H9 (cell line): ENCODE measurements around the gene CRACR2A. TPM values are rescaled to one million over a fixed set of nuclear protein-coding genes. Genes with fewer than 3 reads are reported as not detected.

Experiments
- DNase-seq: peaks from one replicate; pipeline ENCODE4 v3.0.0-alpha.2; 2017
- H2AFZ ChIP-seq: one replicate; pipeline ENCODE4 v1.6.1; 2013; ENCODE audit warnings: mild to moderate bottlenecking, low read length, control low read depth, moderate library complexity
- H2AK5ac ChIP-seq: 2 replicates; pipeline ENCODE4 v1.6.1; 2013; ENCODE audit warnings: low read length, control low read depth, mixed read lengths; ENCODE audit not compliant: insufficient read length
- H2BK120ac ChIP-seq: one replicate; pipeline ENCODE4 v1.6.1; 2013; ENCODE audit warnings: low read depth, mild to moderate bottlenecking, low read length, control low read depth, inconsistent platforms; ENCODE audit not compliant: poor library complexity, severe bottlenecking
- H2BK12ac ChIP-seq: 2 replicates; pipeline ENCODE4 v1.6.1; 2013; ENCODE audit warnings: low read length, control low read depth, mixed read lengths, low read depth; ENCODE audit not compliant: insufficient read length
- H2BK15ac ChIP-seq: 2 replicates; pipeline ENCODE4 v1.6.1; 2013; ENCODE audit warnings: low read depth, low read length, control low read depth
- H2BK20ac ChIP-seq: one replicate; pipeline ENCODE4 v1.6.1; 2013; ENCODE audit warnings: low read depth, mild to moderate bottlenecking, low read length, control low read depth, inconsistent platforms; ENCODE audit not compliant: poor library complexity, severe bottlenecking
- H2BK5ac ChIP-seq: 2 replicates; pipeline ENCODE4 v1.6.1; 2013; ENCODE audit warnings: low read length, control low read depth, mixed read lengths; ENCODE audit not compliant: insufficient read length
- H3K14ac ChIP-seq: 2 replicates; pipeline ENCODE4 v1.6.1; 2013; ENCODE audit warnings: low read length, control low read depth; ENCODE audit not compliant: insufficient read depth
- H3K18ac ChIP-seq: 2 replicates; pipeline ENCODE4 v1.6.1; 2013; ENCODE audit warnings: low read depth, mild to moderate bottlenecking, mixed read lengths, low read length, control low read depth; ENCODE audit not compliant: insufficient read length
- H3K23ac ChIP-seq: 2 replicates; pipeline ENCODE4 v1.6.1; 2013; ENCODE audit warnings: low read length, control low read depth, mixed read lengths, low read depth; ENCODE audit not compliant: insufficient read length
- H3K23me2 ChIP-seq: 2 replicates; pipeline ENCODE4 v1.6.1; 2013; ENCODE audit warnings: low read depth, mild to moderate bottlenecking, mixed read lengths, low read length, control low read depth; ENCODE audit not compliant: insufficient read length, poor library complexity, severe bottlenecking
- H3K27ac ChIP-seq: 2 replicates; pipeline ENCODE4 v1.5.1; 2013; ENCODE audit warnings: low read length, control low read depth, mixed read lengths, low read depth; ENCODE audit not compliant: insufficient read length
- H3K27me3 ChIP-seq: 2 replicates; pipeline ENCODE4 v1.6.1; 2013; ENCODE audit warnings: low read length, control low read depth, inconsistent platforms; ENCODE audit not compliant: insufficient read depth
- H3K4ac ChIP-seq: 2 replicates; pipeline ENCODE4 v1.6.1; 2013; ENCODE audit warnings: low read depth, mild to moderate bottlenecking, control low read depth, inconsistent platforms, low read length, moderate library complexity
- H3K4me1 ChIP-seq: 2 replicates; pipeline ENCODE4 v1.6.1; 2013; ENCODE audit warnings: low read length, control low read depth, inconsistent platforms; ENCODE audit not compliant: insufficient read depth
- H3K4me2 ChIP-seq: 2 replicates; pipeline ENCODE4 v1.6.1; 2013; ENCODE audit warnings: low read length, control low read depth, mixed read lengths; ENCODE audit not compliant: insufficient read length, insufficient read depth
- H3K56ac ChIP-seq: 2 replicates; pipeline ENCODE4 v1.6.1; 2013; ENCODE audit warnings: low read depth, mild to moderate bottlenecking, mixed read lengths, low read length, control low read depth; ENCODE audit not compliant: insufficient read length
- H3K79me1 ChIP-seq: 2 replicates; pipeline ENCODE4 v1.6.1; 2013; ENCODE audit warnings: low read depth, mild to moderate bottlenecking, moderate library complexity, low read length, control low read depth, inconsistent platforms; ENCODE audit not compliant: insufficient read depth, poor library complexity, severe bottlenecking
- H3K79me2 ChIP-seq: 2 replicates; pipeline ENCODE4 v1.6.1; 2013; ENCODE audit warnings: low read length, control low read depth, inconsistent platforms; ENCODE audit not compliant: insufficient read depth
- H3K9ac ChIP-seq: 2 replicates; pipeline ENCODE4 v1.6.1; 2013; ENCODE audit warnings: low read length, control low read depth, mixed read lengths; ENCODE audit not compliant: insufficient read length; ENCODE audit errors: extremely low read depth
- H3K9me3 ChIP-seq: one replicate; pipeline ENCODE4 v1.6.1; 2013; ENCODE audit warnings: low read depth, low read length, inconsistent platforms; ENCODE audit not compliant: control insufficient read depth
- H3T11ph ChIP-seq: one replicate; pipeline ENCODE4 v1.6.1; 2013; ENCODE audit warnings: mild to moderate bottlenecking, low read length, control low read depth, inconsistent platforms
- H4K20me1 ChIP-seq: one replicate; pipeline ENCODE4 v1.6.1; 2013; ENCODE audit not compliant: control insufficient read depth, insufficient read length, insufficient read depth
- H4K5ac ChIP-seq: 2 replicates; pipeline ENCODE4 v1.6.1; 2013; ENCODE audit warnings: low read depth, mild to moderate bottlenecking, mixed read lengths, low read length, control low read depth; ENCODE audit not compliant: insufficient read length
- H4K8ac ChIP-seq: replicated peaks from 2 replicates; pipeline ENCODE4 v1.6.1; 2013; ENCODE audit warnings: low read length, control low read depth, mixed read lengths, low read depth; ENCODE audit not compliant: insufficient read length
- H4K91ac ChIP-seq: 2 replicates; pipeline ENCODE4 v1.6.1; 2013; ENCODE audit warnings: low read depth, mild to moderate bottlenecking, moderate library complexity, mixed read lengths, low read length, control low read depth; ENCODE audit not compliant: insufficient read length
- H3K27ac Mint-ChIP-seq, 3 experiments: 2 replicates in 2 of 3; 3 replicates in 1 of 3; pipeline ENCODE4 v1.8.0; 2020 to 2021; ENCODE audit warnings: mixed read lengths in 3 of 3, mild to moderate bottlenecking in 1 of 3, moderate library complexity in 1 of 3
- H3K27me3 Mint-ChIP-seq: 2 replicates; pipeline ENCODE4 v1.8.0; 2021; ENCODE audit warnings: low read depth, mild to moderate bottlenecking, moderate library complexity, mixed read lengths
- H3K36me3 Mint-ChIP-seq, 3 experiments: 2 replicates in 2 of 3; 3 replicates in 1 of 3; pipeline ENCODE4 v1.8.0; 2020 to 2021; ENCODE audit warnings: low read depth in 3 of 3, mixed read lengths in 3 of 3; ENCODE audit not compliant: insufficient read depth in 1 of 3
- H3K4me1 Mint-ChIP-seq, 2 experiments: 2 replicates each; pipeline ENCODE4 v1.8.0; 2020; ENCODE audit warnings: mixed read lengths in 2 of 2
- H3K4me3 Mint-ChIP-seq, 2 experiments: 2 replicates in 1 of 2; 3 replicates in 1 of 2; pipeline ENCODE4 v1.8.0; 2020 to 2021; ENCODE audit warnings: mild to moderate bottlenecking in 2 of 2, mixed read lengths in 2 of 2, moderate library complexity in 1 of 2
- H3K9me3 Mint-ChIP-seq, 2 experiments: 2 replicates in 1 of 2; 3 replicates in 1 of 2; pipeline ENCODE4 v1.8.0; 2020; ENCODE audit warnings: mild to moderate bottlenecking in 2 of 2, mixed read lengths in 2 of 2, moderate library complexity in 1 of 2
- CTCF ChIP-seq: fragments of 200-600 bp; sonication (generic); conservative IDR thresholded peaks from 3 replicates; pipeline ENCODE4 v1.8.0; 2021; ENCODE audit warnings: antibody characterized with exemption, mild to moderate bottlenecking
- WGBS: extraction: QIAGEN DNeasy Blood & Tissue Kit; methylation state at CpG from one replicate; pipeline ENCODE4 v1.1.7; 2013; ENCODE audit warnings: missing lambda C conversion rate, low lambda C conversion rate, mixed read lengths; ENCODE audit not compliant: insufficient read length; ENCODE audit errors: extremely low coverage; 5-methylcytosine and 5-hydroxymethylcytosine counted together
- total RNA-seq: library from RNA; stranded (reverse); gene quantifications from 2 replicates; pipeline ENCODE4 v1.2.1, GENCODE V29; 2021

Gene CRACR2A
- total RNA-seq, 1 experiment from 2014 or later, result 2.0 TPM

GRCh38 chr12:3789838-3790237 is 36.9 kb upstream of the CRACR2A start:
- H3K23me2 ChIP-seq, result no peaks in the 10 kb centered on the region
- H3K79me2 ChIP-seq, result no peaks in the 10 kb centered on the region
- Mint-ChIP-seq H3K27me3 (no peaks in the 10 kb centered on the region; the same call in 1 of the 2 replicates), H3K4me1 (peaks cover 21 to 32% of the 10 kb centered on the region in 2 experiments), H3K27ac (no peak overlapping the region), H3K9me3 (peaks cover 7 to 11% of the 10 kb centered on the region in 2 experiments; a peak in 4 of 5 replicates), H3K36me3 (peaks cover 4 to 11% (median 5%) of the 10 kb centered on the region in 3 experiments; a peak in 4 of 7 replicates), H3K4me3 (no peak overlapping the region)
- DNase-seq, result peak; percentile 60
- H3K9me3 ChIP-seq, result no peaks in the 10 kb centered on the region
- no peak overlapping the region for H2AK5ac ChIP-seq
- no peak overlapping the region for H2AFZ ChIP-seq
- H3K4me1 ChIP-seq, result peaks cover 8% of the 10 kb centered on the region; the same call in 1 of the 2 replicates
- H3K56ac ChIP-seq, result no peak overlapping the region
- no peak overlapping the region for H2BK120ac ChIP-seq
- no peak overlapping the region for H4K91ac ChIP-seq
- H2BK15ac ChIP-seq, result no peak overlapping the region
- H3K79me1 ChIP-seq, result no peaks in the 10 kb centered on the region
- no peaks in the 10 kb centered on the region for H3K27me3 ChIP-seq
- H4K5ac ChIP-seq, result no peak overlapping the region
- no peak overlapping the region for H2BK20ac ChIP-seq
- H3K18ac ChIP-seq, result no peak overlapping the region
- no peak overlapping the region for H3K27ac ChIP-seq
- H2BK12ac ChIP-seq, result no peak overlapping the region
- no peak overlapping the region for H3K4ac ChIP-seq
- no peak overlapping the region for H3K9ac ChIP-seq
- H3K4me2 ChIP-seq, result no peak overlapping the region
- no peak overlapping the region for H3K23ac ChIP-seq
- no CpG with 5 or more reads among the region's 1 CpG for WGBS
- no peaks in the 10 kb centered on the region for H4K20me1 ChIP-seq
- no peak overlapping the region for H4K8ac ChIP-seq
- no peak overlapping the region for H3K14ac ChIP-seq
- no peak for TF ChIP-seq CTCF
- H3T11ph ChIP-seq, result no peak overlapping the region
- H2BK5ac ChIP-seq, result no peak overlapping the region
